GM19025 (cell line): ENCODE results near the gene STAG3.
"Not testable (repeated sequence)": the region's sequence is repeated elsewhere in the genome, so short reads cannot be mapped to it uniquely, and the experiment has no call there.

ENCODE experiments used
- ATAC-seq: cut with Tn5 transposase; IDR thresholded peaks from one replicate; pipeline ENCODE4 v1.9.1; 2021; ENCODE audit warnings: mild to moderate bottlenecking, low read depth, moderate library complexity; ENCODE audit not compliant: unreplicated experiment

The STAG3 gene

DNA sequence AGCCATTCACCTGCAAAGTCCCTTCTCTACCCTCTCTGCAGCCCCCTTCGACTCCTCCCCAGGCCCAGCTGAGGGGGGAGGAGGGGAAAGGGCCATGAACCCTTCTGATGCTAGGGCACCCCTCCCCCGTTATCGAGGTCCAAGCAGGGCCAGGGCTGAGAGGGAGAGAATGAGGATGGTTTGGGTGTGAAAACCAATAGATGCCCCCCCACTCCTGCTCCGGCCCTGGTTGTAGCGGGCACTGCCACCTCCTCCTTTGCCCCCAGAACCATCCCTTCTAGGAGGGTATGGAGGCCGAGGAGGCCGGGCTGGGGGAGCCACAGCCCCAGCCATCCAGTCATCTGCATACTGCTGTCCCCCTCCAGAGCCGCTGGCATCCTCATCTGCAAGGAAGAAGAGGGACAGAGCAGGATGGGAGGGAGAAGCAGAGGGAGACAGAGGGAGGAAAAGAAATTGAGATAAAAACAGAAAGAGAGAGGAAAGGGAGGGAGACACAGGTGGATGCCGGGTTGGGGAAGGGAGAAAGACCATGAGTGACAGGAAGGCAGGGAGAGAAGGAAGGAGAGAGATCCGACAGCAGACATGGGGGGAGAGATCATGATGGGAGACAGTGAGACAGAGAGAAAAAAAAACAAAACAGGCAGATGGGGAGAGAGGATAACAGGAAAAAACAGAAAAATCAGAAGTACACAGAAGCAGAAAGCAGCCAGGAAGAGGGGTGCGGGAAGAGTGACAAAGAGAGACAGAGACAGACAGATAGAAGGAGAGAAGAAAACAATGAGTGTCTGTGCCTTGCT is 7.4 kb upstream of the STAG3 start:
- no peak for ATAC-seq

DNA sequence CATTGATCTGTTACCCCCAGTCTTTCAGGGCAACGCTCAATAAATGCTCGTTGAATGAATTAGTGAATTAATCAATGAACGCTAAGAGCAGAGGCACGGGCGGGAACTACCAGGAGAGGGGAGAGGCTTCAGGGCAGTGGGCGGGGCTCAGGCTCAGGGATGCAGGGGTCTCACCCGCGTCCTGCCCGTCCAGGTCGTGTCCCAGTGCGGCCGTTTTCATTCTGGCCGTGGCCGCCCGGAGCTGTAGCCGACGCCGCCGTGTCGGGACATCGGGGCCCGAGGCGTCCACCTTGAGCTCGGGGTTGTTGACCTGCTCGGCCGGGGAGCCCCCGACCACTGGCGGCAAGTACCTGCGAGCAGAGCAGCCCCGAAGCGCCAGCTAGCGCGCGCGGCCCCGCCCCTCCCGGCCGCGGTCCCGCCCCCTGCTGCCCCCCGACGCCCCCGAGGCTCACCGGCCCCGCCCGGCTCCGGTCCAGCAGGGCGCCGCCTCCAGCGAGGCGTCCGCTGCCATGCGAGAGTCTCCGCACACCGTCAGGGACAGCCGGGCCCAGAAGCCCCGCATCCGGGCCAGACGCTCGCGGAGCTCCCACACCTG is 6.5 kb upstream of the STAG3 start:
- no peak for ATAC-seq

DNA sequence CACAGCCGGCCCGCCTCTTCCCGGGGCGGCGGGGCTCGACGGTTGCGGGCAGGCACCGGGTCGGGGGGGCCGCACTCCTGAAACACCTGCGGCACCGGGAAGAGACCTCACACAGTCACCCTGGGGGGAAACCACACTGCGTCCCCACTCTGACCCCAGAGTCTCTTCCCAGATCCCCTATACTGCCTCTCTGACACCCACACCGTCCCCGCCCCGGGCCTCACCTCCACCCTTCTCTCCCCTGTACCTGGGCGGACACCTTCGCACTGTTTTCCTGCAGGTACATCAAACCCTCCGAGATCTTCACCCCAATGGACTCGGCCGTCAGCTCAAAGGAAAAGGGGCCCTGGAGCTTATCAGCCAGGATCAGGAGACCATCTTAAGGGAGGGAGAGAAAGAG is 5.9 kb upstream of the STAG3 start:
- ATAC-seq = no peak

DNA sequence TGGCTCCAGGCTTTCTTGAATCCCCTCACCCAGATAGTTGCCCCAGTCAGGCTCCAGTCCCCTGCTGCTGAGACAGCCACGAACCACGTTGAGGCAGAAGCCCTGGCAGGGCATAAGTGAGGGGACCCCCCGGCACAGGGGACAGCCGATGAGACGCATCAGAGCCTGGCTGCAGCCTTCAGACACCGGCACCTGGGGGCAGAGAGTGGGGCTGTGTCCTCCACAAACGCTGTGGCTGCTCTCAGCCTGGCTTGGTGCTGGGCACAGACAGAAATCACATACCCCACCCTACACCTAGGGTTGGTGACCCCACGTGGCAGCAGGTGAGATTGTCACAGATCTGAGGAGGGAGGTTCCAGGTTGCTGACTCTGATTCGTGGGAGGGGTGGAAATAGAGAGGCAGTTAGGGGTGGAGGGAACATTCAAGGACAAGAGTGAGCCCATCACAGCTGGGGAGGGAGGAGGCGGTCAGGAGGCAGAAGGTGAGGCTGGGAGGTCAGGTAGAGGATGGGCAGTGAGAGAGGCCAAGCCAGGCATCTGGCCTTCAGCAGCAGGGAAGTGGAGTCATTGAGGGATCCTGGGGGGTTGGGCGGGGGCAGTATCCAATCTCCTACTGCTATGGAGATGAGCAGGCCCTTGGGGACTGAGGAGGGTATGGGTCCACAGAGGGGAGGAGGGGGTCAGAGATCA is 3.8 kb upstream of the STAG3 start:
- ATAC-seq = no peak

DNA sequence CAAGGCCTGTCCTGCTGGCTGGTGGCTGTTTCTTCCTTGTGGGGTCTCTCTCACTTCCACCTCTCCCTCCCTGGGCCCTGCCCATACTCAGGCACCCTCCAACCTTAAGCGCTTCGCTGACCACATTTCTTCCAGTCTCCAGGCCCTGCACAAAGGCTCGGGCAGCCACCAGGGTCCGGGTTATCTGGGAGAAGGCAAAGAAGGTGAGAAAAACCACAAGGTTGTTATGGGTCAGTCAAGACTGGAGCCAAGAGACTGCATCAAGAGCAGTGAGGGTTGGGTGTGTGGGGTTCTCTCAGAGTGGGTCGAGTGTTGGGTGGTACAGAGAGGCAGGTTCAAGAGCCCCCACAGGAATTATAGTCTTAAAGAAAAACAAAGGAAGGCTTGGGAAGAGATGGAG is 3.1 kb upstream of the STAG3 start:
- no peak for ATAC-seq

DNA sequence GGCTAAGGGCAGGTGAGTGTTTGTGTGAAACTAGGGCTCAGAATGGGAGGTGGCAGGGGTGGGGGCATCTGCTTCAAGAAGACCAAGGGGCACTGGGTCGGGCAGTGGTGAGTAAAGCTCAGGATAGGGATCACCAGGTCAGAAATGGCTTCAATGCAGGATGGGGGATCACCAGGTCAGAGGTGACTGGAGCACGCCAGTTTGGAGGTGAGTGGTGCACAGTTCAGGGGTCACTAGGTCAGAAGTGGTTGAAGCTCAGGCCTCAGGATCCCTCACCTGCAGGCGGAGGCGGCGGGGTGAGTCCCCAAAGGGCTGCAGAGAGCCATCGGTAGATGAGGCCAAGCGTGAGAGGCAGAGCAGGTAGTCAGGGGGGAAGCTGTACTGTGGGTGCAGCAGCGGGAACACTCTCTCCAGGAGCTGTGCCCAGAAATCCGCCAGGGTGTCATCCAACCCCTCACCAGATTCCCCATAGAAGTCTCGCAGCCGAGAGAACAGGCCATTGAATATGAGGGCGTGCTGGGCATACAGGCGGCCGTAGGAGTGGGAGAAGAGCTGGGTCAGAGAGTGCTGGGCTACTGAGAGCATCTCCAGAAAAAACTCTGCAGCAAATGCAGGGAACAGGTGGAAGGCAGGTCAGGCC is 2.3 kb upstream of the STAG3 start:
- no peak for ATAC-seq

DNA sequence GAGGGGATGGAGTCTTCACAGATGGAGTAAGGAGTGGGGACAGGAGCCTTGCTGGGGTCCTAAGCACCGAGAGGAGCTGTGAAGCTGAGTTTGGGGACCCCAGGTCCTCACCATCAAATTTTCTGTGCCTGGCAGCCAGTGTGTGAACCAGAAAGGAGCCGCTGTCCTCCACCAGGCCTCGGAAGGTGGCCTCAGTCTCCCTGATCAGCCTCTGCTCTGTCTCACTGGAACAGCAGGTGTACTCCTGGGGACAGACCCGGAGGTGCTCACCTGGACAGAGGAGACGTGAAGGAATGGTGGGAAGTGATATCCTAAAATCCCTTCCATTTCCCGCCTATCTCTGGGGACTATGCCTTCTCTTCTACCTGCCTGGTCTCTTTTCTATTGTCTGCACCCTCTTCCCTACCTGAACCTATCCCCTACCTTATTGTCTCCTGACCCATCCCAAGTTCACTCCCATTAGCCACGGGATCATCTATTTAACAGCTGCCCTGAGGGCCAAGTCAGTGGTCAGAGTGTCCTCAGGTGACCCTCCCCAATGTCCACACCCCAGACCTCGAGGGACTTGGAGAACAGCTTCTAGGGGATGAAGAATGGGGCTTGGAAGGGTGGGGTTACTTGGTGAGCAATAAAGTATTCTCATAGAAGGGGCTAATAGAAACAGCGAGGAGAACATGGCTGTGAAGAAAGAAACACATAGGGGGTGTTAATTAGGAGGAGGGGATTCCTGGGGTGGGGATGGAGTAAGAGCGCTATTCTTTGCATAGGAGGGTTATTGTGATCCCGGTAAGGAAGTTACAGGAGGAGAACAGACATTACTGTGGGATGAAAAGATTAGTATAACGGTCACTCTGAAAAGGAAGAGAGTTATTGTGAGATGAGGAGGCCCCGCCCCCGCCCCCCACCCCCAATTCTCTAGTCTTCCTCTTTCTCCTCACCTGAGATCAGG is 1.3 kb upstream of the STAG3 start:
- no peak for ATAC-seq

DNA sequence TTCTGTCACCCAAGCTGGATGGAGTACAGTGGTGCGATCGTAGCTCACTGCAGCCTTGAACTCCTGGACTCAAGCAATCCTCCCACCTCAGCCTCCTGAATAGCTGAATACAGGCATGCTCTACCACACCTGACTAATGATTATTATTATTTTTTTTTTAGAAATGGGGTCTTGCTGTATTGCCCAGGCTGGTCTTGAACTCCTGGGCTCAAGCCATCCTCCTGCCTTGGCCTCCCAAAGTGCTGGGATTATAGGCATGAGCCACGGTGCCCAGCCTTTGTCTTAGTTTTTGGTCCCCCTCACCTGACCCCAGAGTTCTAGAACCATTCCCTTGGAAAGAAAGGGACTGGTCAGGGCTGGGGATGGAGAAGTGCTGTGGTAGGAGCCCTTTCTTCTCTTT is 2.4 kb downstream of the STAG3 start:
- ATAC-seq = not testable (repeated sequence)

DNA sequence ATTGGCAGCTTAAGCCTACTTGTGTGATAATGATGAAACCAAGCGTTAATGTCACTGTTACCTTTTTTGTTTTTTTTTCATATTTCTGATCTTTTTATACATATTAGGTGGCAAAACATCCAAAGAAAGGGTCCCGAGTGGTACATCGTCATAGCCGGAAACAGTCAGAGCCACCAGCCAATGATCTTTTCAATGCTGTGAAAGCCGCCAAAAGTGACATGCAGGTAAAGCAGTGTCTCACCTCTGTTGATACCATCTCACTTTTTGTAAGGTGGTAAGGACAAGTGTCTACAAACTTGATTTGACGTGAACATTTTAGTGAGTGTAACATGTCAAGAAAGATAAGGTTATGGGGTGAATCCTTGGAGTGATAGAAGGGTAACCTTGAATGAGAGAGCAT is 4.9 kb downstream of the STAG3 start:
- not testable (repeated sequence) for ATAC-seq

DNA sequence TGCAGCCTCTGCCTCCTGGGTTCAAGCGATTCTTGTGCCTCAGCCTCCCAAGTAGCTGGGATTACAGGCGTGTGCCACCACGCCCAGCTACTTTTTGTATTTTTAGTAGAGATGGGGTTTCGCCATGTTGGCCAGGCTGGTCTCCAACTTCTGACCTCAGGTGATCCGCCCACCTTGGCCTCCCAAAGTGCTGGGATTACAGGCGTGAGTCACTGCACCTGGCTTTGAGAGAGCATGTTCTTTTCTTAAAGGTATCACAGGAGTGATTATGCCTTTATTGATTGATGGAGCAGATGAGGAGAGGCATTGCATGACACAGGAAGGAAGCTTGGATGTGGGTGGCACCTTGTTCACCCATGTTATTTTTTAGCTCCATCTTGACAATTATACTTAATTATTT is 5.4 kb downstream of the STAG3 start:
- ATAC-seq = not testable (repeated sequence)

DNA sequence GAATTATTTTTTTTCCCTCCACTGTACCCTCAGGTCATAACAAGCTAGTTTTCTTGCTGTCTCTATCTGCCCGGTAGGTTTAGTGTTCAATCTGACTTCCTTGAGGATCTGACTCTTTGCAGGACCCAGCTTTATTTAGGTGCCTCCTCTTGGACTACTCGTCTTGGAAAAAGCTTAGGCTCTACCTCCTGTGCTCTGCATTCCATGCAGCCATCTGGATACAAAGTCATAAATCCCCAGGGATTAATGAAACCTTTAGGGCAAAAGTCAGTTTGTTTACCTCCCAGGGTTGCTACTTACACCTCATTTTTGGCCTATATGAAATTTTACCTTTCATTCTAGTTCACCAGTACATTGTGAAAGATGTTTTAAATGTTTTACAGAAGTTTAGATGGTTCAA is 8.0 kb downstream of the STAG3 start:
- ATAC-seq = no peak

DNA sequence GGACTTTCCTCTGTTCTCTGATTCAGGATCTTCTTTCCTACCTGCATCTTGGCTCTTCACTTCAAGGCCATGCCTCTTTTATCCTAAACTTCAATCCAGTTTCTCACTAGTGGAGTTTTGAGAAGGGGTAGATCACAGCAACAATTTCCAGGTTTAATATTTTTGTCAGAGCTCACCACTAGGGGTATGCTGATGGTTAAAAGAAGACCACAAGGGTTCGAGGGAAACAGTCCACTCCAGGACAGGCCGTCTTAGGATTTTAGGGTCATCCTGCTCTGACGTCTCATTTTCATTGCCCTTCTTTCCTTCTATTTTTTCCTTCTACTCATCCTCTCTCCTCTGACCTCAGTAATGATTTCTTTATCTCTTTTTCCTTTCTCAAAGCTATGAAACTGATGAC is 11.3 kb downstream of the STAG3 start:
- no peak for ATAC-seq

DNA sequence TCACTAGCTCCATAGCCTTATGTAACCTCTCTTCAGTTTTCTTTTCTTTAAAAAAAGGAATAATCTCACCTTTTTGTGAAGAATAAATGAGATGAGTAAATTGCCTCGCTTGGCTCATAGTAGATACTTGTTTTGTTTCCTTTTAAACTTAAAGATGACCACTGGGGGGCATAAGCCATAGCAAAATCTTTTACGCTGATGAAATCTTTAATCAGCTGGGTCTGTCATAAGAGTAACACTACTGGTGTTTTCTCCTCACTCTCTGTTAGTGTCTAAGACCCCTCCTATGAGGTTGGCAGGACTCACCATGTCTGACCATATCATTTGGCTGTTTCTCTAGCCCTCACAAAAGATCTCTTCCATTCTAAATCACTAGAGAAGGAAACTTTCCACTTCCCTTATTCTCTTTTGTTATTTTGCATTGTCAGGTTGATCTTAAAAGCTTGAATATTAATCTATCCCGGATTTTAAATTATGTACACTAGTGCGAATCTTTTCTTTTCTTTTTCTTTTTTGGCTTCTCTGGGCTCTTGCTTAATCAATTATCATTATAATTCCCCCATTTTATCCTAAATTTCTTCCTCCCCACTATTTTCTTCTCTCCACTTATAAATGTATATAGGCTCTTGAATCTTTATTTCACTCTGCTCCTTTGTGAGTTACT is 12.5 kb downstream of the STAG3 start:
- ATAC-seq = no peak

DNA sequence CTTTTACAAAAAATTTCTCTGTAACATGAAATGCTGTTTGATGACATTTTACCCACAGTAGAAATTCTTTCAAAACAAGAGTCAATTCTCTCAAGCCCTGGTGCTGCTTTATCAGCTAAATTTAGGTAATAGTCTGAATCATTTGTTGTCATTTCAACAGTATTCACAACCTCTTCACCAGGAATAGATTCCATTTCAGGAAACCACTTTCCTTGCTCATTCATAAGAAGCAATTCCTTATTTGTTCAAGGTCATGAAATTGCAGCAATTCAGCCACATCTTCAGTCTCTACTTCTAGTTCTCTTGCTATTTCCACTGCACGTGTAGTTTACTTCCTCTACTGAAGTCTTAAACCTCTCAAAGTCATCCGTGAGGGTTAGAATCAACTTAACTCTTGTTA is 14.1 kb downstream of the STAG3 start:
- ATAC-seq = no peak

DNA sequence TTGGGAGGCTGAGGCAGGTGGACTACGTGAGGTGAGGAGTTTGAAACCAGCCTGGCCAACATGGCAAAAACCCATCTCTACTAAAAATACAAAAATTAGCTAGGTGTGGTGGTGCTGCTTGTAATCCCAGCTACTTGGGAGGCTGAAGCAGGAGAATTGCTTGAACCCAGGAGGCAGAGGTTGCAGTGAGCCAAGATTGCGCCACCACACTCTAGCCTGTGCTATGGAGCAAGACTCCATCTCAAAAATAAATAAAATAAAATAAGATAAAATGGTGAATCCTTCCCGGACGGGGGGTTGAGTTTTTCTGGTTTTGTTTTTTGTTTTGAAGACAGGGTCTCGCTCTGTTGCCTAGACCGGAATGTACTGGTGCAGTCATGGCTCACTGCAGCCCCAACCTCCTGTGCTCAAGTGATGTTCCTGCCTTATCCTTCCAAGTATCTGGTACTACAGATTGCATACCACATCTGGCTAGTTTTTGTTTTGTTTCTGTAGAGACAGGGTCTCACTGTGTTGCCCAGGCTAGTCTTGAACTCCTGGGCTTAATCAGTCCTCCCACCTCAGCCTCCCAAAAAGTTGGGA is 14.7 kb downstream of the STAG3 start:
- ATAC-seq = not testable (repeated sequence)

DNA sequence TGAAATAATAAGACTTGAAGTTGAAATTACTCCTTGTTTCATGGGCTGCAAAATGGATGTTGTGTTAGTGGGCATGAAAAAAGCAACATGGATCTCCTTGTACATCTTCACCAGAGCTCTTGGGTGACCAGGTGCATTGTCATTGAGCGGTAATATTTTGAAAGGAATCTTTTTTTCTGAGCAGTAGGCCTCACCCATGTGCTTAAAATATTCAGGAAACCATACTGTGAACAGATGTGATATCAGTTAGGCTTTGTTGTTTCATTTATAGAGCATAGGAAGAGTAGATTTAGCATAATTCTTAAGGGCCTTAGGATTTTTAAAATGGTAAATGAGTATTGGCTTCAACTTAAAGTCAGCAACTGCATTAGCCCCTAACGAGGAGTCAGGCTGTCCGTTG is 15.3 kb downstream of the STAG3 start:
- ATAC-seq = no peak

DNA sequence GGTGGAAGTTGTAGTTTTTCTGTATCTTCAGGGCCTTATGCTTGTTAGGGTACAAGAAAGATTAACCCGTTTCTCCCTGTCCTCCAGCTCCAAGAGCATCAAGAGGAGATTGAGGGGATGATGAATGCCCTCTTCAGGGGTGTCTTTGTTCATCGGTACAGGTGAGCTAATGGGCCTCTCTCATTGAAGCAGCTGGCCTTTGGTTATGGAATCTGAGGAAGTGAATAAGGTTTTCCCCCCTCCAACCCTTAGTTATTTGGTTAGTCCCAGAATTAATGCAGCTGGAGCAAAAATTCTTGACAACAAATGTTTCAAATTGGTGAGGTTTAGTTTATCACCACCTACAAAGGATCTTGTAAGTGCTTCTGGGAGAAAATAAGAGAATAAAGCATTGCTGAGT is 17.5 kb downstream of the STAG3 start:
- no peak for ATAC-seq

DNA sequence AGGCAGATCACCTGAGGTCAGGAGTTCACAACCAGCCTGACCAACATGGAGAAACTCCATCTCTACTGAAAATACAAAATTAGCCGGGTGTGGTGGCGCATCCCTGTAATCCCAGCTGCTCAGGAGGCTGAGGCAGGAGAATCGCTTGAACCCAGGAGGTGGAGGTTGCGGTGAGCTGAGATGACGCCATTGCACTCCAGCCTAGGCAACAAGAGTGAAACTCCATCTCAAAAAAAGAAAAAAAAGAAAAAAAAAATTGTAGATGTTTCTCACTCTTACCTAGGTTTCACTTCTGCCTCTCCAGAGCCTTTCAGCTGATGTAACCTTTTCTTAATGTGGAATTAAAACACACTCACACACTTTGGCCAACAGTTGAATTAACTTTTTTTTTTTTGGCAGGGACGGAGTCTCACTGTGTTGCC is 18.2 kb downstream of the STAG3 start:
- not testable (repeated sequence) for ATAC-seq

DNA sequence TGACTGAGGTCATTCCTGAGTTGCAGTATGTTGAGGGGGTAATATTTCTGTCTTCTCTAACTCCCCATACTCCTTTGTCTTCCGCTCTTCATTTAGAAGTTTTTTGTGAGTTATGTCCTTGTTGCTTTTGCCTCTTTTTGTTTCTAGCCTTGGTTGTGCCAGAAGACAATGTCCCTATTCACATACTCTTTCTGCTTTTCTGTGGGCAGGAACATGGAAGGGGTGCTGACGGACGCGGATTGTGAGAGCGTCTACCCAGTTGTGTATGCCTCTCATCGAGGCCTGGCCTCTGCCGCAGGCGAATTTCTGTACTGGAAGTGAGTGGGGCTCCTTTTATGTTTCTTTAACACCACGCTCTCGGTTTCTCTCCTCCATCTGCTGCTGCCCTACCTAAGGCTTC is 20.5 kb downstream of the STAG3 start:
- ATAC-seq = no peak
